ENCODE results near the gene ARHGAP45. TPM values are rescaled to one million over a fixed set of nuclear protein-coding genes. Genes with fewer than 3 reads are reported as not detected.

The ARHGAP45 gene
- total and polyA plus RNA-seq, 4 donors, result 3.3 to 27.5 (median 9.7) TPM

DNA sequence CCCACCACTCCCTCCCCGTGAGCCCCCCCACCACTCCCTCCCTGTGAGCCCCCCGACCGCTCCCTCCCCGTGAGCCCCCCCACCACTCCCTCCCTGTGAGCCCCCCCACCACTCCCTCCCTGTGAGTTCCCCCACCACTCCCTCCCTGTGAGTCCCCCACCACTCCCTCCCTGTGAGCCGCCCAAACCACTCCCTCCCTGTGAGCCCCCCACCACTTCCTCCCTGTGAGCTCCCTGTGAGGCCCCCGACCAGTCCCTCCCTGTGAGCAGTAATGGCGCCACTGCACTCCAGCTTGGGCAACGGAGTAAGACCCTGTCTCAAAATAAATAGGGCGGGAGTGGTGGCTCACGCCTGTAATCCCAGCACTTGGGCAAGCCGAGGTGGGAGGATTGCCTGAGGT is 17.2 kb upstream of the ARHGAP45 start:
- H3K4me3 ChIP-seq (ENCODE audit: low read depth in 1 of 3, low read length in 3 of 3), result no peak overlapping the region
- WGBS, result 78% methylated on average over 11 of the region's 11 CpGs
- no peak overlapping the region for H3K27ac ChIP-seq (ENCODE audit: low read depth in 1 of 2, low read length in 2 of 2)
- peaks cover 0 to 3% (median 0%) of the 10 kb centered on the region in 4 donors for H3K36me3 ChIP-seq (ENCODE audit: control insufficient read depth in 4 of 4, insufficient read depth in 3 of 4, low read depth in 1 of 4, low read length in 3 of 4)
- no peak overlapping the region for H3K9ac ChIP-seq (ENCODE audit: low read depth in 1 of 2, low read length in 2 of 2)
- H3K4me1 ChIP-seq (ENCODE audit: control insufficient read depth in 4 of 4, insufficient read depth in 4 of 4, low read length in 3 of 4), result peaks cover 0 to 2% (median 0%) of the 10 kb centered on the region in 4 donors
- H3K9me3 ChIP-seq (ENCODE audit: control insufficient read depth in 4 of 4, low read length in 3 of 4), result no peaks in the 10 kb centered on the region
- TF ChIP-seq TAF1 (conservative IDR thresholded peaks at IDR 0.05) (no peak), RXRA (IDR thresholded peaks at IDR 0.05) (no peak), GABPA (IDR thresholded peaks at IDR 0.05 in 1 of 2, conservative IDR thresholded peaks at IDR 0.05 in 1 of 2) (no peak)
- TF ChIP-seq, protein P1, sequence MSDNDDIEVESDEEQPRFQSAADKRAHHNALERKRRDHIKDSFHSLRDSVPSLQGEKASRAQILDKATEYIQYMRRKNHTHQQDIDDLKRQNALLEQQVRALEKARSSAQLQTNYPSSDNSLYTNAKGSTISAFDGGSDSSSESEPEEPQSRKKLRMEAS (IDR thresholded peaks at IDR 0.05), result no peak
- DNase-seq (ENCODE audit: low spot score), result no peak
- H3K27me3 ChIP-seq (ENCODE audit: control insufficient read depth in 4 of 4, insufficient read depth in 4 of 4, low read length in 3 of 4), result no peaks in the 10 kb centered on the region

DNA sequence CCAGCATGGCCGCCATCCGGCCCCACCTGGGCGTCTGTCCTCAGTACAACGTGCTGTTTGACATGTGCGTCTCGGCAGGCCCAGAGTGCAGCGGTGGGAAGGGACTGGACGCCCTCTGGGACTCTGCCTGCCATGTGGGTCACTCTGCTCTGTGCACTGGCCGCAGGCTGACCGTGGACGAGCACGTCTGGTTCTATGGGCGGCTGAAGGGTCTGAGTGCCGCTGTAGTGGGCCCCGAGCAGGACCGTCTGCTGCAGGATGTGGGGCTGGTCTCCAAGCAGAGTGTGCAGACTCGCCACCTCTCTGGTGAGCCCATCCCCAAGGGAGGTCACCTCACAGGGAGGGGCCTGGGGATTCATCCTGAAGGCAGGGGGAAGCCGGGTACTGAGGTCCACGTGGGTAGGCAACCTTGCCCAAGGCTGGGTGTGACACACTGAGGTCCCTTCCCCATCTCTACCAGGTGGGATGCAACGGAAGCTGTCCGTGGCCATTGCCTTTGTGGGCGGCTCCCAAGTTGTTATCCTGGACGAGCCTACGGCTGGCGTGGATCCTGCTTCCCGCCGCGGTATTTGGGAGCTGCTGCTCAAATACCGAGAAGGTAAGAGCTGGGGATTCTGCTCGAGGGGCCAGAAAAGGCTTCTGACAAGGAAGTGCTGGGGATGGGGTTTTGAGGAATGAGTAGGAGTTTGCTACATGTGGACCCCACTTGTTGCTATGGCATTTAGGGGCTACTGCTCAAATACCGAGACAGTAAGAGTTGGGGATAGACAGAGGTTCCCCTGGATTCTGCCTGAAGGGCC is 15.8 kb upstream of the ARHGAP45 start:
- Histone ChIP-seq H3K9me3 (ENCODE audit: control insufficient read depth in 4 of 4, low read length in 3 of 4) (no peaks in the 10 kb centered on the region), H3K9ac (ENCODE audit: low read depth in 1 of 2, low read length in 2 of 2) (no peak overlapping the region), H3K4me3 (ENCODE audit: low read depth in 1 of 3, low read length in 3 of 3) (no peak overlapping the region), H3K4me1 (ENCODE audit: control insufficient read depth in 4 of 4, insufficient read depth in 4 of 4, low read length in 3 of 4) (peaks cover 0 to 2% (median 0%) of the 10 kb centered on the region in 4 donors), H3K36me3 (ENCODE audit: control insufficient read depth in 4 of 4, insufficient read depth in 3 of 4, low read depth in 1 of 4, low read length in 3 of 4) (peaks cover 0 to 3% (median 0%) of the 10 kb centered on the region in 4 donors), H3K27me3 (ENCODE audit: control insufficient read depth in 4 of 4, insufficient read depth in 4 of 4, low read length in 3 of 4) (no peaks in the 10 kb centered on the region), H3K27ac (ENCODE audit: low read depth in 1 of 2, low read length in 2 of 2) (no peak overlapping the region)
- WGBS, result 93% methylated on average over 31 of the region's 31 CpGs
- DNase-seq (ENCODE audit: low spot score), result no peak
- TF ChIP-seq, protein P2, sequence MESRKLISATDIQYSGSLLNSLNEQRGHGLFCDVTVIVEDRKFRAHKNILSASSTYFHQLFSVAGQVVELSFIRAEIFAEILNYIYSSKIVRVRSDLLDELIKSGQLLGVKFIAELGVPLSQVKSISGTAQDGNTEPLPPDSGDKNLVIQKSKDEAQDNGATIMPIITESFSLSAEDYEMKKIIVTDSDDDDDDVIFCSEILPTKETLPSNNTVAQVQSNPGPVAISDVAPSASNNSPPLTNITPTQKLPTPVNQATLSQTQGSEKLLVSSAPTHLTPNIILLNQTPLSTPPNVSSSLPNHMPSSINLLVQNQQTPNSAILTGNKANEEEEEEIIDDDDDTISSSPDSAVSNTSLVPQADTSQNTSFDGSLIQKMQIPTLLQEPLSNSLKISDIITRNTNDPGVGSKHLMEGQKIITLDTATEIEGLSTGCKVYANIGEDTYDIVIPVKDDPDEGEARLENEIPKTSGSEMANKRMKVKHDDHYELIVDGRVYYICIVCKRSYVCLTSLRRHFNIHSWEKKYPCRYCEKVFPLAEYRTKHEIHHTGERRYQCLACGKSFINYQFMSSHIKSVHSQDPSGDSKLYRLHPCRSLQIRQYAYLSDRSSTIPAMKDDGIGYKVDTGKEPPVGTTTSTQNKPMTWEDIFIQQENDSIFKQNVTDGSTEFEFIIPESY (IDR thresholded peaks at IDR 0.05), result no peak
- TF ChIP-seq RAD21 (IDR thresholded peaks at IDR 0.05), result no peak
- no peak for TF ChIP-seq YY1 (IDR thresholded peaks at IDR 0.05)
- TF ChIP-seq FOXA2 (IDR thresholded peaks at IDR 0.05), result no peak
- TF ChIP-seq RXRA (IDR thresholded peaks at IDR 0.05), result no peak
- TF ChIP-seq GABPA (IDR thresholded peaks at IDR 0.05 in 1 of 2, conservative IDR thresholded peaks at IDR 0.05 in 1 of 2), result no peak
- no peak for TF ChIP-seq HNF4A (conservative IDR thresholded peaks at IDR 0.05)
- TF ChIP-seq, protein P1 (IDR thresholded peaks at IDR 0.05), result no peak
- TF ChIP-seq JUND (IDR thresholded peaks at IDR 0.05), result no peak
- TF ChIP-seq FOXA1 (IDR thresholded peaks at IDR 0.05), result no peak
- TF ChIP-seq TAF1 (conservative IDR thresholded peaks at IDR 0.05), result no peak
- TF ChIP-seq, protein P3, sequence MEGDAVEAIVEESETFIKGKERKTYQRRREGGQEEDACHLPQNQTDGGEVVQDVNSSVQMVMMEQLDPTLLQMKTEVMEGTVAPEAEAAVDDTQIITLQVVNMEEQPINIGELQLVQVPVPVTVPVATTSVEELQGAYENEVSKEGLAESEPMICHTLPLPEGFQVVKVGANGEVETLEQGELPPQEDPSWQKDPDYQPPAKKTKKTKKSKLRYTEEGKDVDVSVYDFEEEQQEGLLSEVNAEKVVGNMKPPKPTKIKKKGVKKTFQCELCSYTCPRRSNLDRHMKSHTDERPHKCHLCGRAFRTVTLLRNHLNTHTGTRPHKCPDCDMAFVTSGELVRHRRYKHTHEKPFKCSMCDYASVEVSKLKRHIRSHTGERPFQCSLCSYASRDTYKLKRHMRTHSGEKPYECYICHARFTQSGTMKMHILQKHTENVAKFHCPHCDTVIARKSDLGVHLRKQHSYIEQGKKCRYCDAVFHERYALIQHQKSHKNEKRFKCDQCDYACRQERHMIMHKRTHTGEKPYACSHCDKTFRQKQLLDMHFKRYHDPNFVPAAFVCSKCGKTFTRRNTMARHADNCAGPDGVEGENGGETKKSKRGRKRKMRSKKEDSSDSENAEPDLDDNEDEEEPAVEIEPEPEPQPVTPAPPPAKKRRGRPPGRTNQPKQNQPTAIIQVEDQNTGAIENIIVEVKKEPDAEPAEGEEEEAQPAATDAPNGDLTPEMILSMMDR (IDR thresholded peaks at IDR 0.05; ENCODE audit: low read depth, low read length, missing input control), result no peak
- TF ChIP-seq, protein P4, sequence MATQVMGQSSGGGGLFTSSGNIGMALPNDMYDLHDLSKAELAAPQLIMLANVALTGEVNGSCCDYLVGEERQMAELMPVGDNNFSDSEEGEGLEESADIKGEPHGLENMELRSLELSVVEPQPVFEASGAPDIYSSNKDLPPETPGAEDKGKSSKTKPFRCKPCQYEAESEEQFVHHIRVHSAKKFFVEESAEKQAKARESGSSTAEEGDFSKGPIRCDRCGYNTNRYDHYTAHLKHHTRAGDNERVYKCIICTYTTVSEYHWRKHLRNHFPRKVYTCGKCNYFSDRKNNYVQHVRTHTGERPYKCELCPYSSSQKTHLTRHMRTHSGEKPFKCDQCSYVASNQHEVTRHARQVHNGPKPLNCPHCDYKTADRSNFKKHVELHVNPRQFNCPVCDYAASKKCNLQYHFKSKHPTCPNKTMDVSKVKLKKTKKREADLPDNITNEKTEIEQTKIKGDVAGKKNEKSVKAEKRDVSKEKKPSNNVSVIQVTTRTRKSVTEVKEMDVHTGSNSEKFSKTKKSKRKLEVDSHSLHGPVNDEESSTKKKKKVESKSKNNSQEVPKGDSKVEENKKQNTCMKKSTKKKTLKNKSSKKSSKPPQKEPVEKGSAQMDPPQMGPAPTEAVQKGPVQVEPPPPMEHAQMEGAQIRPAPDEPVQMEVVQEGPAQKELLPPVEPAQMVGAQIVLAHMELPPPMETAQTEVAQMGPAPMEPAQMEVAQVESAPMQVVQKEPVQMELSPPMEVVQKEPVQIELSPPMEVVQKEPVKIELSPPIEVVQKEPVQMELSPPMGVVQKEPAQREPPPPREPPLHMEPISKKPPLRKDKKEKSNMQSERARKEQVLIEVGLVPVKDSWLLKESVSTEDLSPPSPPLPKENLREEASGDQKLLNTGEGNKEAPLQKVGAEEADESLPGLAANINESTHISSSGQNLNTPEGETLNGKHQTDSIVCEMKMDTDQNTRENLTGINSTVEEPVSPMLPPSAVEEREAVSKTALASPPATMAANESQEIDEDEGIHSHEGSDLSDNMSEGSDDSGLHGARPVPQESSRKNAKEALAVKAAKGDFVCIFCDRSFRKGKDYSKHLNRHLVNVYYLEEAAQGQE (IDR thresholded peaks at IDR 0.05), result no peak
